Measurements from ENCODE around the gene MRPS22. TPM values are rescaled to one million over a fixed set of nuclear protein-coding genes. Genes with fewer than 3 reads are reported as not detected.

MRPS22 gene
- total and polyA plus RNA-seq, 9 of the 15 experiments (the other 6 are each of a cell fraction or from before 2014, with no cell fraction given): 148 to 397 (median 229) TPM

DNA sequence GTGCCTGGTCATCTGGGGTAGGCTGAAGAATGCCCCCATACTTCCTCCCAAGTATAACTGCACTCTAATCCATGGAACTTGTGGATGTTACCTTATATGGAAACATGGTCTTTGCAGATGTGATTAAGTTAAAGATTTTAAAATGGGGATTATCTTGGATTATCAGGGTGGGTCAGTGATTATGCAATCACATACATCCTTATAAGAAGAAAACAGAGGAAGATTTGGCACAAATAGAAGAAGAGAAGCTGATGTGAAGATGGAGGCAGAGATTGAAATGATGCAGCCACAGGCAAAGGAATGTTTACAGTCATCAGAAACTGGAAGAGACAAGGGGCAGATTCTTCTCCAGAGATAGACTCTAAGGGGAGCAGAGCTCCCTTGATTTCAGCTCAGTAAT is 1.8 kb upstream of the MRPS22 start:
- intact Hi-C loops (cut with micrococcal nuclease): no loop called here
- Histone ChIP-seq H3K9me1 (ENCODE audit: control insufficient read depth, insufficient read depth, low read length) (peaks cover 3% of the 10 kb centered on the region), H3K27ac (ENCODE audit: extremely low read depth, low read depth, low read length) (no peak overlapping the region), H2AFZ (ENCODE audit: low read depth, low read length) (no peak overlapping the region), H3K36me3 (ENCODE audit: control insufficient read depth, insufficient read depth, low read length) (peaks cover 20% of the 10 kb centered on the region), H3K4me3 (no peak overlapping the region), H3K79me2 (ENCODE audit: control insufficient read depth, insufficient read depth, low read length) (peaks cover 43% of the 10 kb centered on the region), H3K9me3 (replicated peaks; ENCODE audit: control insufficient read depth, insufficient read depth, low read depth, low read length) (no peaks in the 10 kb centered on the region), H3K27me3 (ENCODE audit: control insufficient read depth in 2 of 2, insufficient read depth in 2 of 2, low read length in 2 of 2) (no peaks in the 10 kb centered on the region), H4K20me1 (replicated peaks; ENCODE audit: control insufficient read depth, insufficient read depth, low read length) (no peaks in the 10 kb centered on the region), H3K9ac (ENCODE audit: insufficient read depth in 1 of 2, low read depth in 2 of 2, low read length in 2 of 2) (no peak overlapping the region), H3K4me2 (ENCODE audit: insufficient read depth, low read length) (no peak overlapping the region), H3K4me1 (replicated peaks in 1 of 2; ENCODE audit: control insufficient read depth in 2 of 2, insufficient read depth in 2 of 2, low read length in 2 of 2) (peaks cover 24 to 55% of the 10 kb centered on the region in 2 experiments)
- no peak for ATAC-seq
- CTCF ChIA-PET (ENCODE audit: low intra/inter-chr PET ratio): no interaction called here
- FAIRE-seq: no peak
- DNase-seq (ENCODE audit: extremely low read depth in 1 of 4, low spot score in 3 of 4): no peak
- no TSS peak for BruUV-seq (replicated peaks)
- POLR2A ChIA-PET: interaction anchor here (0.6 to 4.8 kb wide), 3 partner anchors 9 to 993 kb away, joined by 3 to 23 read pairs (median 3); no protein-coding TSS in a partner anchor
- in situ Hi-C loops (cut with MboI): no loop called here
- no peak for TF ChIP-seq PTTG1 (tag; IDR thresholded peaks at IDR 0.05; ENCODE audit: low read depth)
- TF ChIP-seq CEBPB (tag; IDR thresholded peaks at IDR 0.05): peak; percentile 70; the same call in 1 of the 2 replicates
- no peak for TF ChIP-seq RFX1 (IDR thresholded peaks at IDR 0.05)
- no peak for TF ChIP-seq MNT (conservative IDR thresholded peaks at IDR 0.05)
- TF ChIP-seq, protein P1, sequence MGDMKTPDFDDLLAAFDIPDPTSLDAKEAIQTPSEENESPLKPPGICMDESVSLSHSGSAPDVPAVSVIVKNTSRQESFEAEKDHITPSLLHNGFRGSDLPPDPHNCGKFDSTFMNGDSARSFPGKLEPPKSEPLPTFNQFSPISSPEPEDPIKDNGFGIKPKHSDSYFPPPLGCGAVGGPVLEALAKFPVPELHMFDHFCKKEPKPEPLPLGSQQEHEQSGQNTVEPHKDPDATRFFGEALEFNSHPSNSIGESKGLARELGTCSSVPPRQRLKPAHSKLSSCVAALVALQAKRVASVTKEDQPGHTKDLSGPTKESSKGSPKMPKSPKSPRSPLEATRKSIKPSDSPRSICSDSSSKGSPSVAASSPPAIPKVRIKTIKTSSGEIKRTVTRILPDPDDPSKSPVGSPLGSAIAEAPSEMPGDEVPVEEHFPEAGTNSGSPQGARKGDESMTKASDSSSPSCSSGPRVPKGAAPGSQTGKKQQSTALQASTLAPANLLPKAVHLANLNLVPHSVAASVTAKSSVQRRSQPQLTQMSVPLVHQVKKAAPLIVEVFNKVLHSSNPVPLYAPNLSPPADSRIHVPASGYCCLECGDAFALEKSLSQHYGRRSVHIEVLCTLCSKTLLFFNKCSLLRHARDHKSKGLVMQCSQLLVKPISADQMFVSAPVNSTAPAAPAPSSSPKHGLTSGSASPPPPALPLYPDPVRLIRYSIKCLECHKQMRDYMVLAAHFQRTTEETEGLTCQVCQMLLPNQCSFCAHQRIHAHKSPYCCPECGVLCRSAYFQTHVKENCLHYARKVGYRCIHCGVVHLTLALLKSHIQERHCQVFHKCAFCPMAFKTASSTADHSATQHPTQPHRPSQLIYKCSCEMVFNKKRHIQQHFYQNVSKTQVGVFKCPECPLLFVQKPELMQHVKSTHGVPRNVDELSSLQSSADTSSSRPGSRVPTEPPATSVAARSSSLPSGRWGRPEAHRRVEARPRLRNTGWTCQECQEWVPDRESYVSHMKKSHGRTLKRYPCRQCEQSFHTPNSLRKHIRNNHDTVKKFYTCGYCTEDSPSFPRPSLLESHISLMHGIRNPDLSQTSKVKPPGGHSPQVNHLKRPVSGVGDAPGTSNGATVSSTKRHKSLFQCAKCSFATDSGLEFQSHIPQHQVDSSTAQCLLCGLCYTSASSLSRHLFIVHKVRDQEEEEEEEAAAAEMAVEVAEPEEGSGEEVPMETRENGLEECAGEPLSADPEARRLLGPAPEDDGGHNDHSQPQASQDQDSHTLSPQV (IDR thresholded peaks at IDR 0.05): no peak
- TF ChIP-seq MYBL2 (IDR thresholded peaks at IDR 0.05; ENCODE audit: low read depth): no peak
- TF ChIP-seq MYBL2 (CRISPR knock-in tag; IDR thresholded peaks at IDR 0.05; ENCODE audit: borderline replicate concordance): no peak
- TF ChIP-seq CHCHD3 (CRISPR knock-in tag; IDR thresholded peaks at IDR 0.05): no peak
- TF ChIP-seq, protein P2, sequence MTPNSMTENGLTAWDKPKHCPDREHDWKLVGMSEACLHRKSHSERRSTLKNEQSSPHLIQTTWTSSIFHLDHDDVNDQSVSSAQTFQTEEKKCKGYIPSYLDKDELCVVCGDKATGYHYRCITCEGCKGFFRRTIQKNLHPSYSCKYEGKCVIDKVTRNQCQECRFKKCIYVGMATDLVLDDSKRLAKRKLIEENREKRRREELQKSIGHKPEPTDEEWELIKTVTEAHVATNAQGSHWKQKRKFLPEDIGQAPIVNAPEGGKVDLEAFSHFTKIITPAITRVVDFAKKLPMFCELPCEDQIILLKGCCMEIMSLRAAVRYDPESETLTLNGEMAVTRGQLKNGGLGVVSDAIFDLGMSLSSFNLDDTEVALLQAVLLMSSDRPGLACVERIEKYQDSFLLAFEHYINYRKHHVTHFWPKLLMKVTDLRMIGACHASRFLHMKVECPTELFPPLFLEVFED (CRISPR knock-in tag; conservative IDR thresholded peaks at IDR 0.05): no peak
- no peak for TF ChIP-seq TBL1XR1 (IDR thresholded peaks at IDR 0.05; ENCODE audit: low read length in 2 of 2)
- no peak for TF ChIP-seq CEBPG (CRISPR knock-in tag; IDR thresholded peaks at IDR 0.05)
- TF ChIP-seq CEBPG (tag; conservative IDR thresholded peaks at IDR 0.05 in 1 of 2, IDR thresholded peaks at IDR 0.05 in 1 of 2): peak; percentile 70 to 75
- TF ChIP-seq PML (IDR thresholded peaks at IDR 0.05; ENCODE audit: low read length): no peak
- TF ChIP-seq SPI1 (IDR thresholded peaks at IDR 0.05; ENCODE audit: borderline replicate concordance, low read depth, low read length): no peak
- TF ChIP-seq TOE1 (IDR thresholded peaks at IDR 0.05; ENCODE audit: borderline replicate concordance): no peak
- no peak for TF ChIP-seq TOE1 (CRISPR knock-in tag; IDR thresholded peaks at IDR 0.05; ENCODE audit: borderline replicate concordance, low read depth)
